Renal cortical epithelial cell (primary cell): ENCODE results near the gene MTM1. TPM values are rescaled to one million over a fixed set of nuclear protein-coding genes. Genes with fewer than 3 reads are reported as not detected.

Experiments used
- DNase-seq: peaks from one replicate; pipeline ENCODE4 v3.0.0-alpha.2; 2011; ENCODE audit warnings: low read depth
- total RNA-seq: library from RNA; depleted of rRNA; stranded (reverse); fragments of >200 nt; gene quantifications from 2 replicates; pipeline ENCODE4 v1.2.3, GENCODE V29; 2014

MTM1 gene
- total RNA-seq, 1 donor from 2014 or later = 19.2 TPM

DNA sequence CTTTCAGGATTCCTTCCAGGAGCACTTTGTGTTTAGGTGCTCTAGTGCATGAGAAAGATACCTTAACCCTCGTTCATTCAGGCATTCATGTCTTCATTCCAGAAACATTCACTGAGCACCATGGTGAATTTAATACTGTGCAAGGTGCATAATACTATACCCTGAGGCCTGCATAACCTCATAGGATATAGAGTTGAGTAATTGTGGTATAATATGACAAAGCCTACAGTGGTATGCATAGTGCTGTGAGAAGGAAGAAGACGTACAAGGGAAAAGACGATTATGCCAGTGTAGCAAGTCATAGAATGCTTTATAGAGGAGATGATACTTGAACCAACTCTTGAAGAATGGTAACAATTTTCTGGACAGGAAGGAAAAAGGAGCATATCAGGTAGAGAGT is 34.3 kb downstream of the MTM1 start:
- DNase-seq = no peak

GRCh38 chrX:150605603-150606002 is 37.2 kb downstream of the MTM1 start:
- no peak for DNase-seq

GRCh38 chrX:150607201-150607600 is 38.8 kb downstream of the MTM1 start:
- DNase-seq = no peak

DNA sequence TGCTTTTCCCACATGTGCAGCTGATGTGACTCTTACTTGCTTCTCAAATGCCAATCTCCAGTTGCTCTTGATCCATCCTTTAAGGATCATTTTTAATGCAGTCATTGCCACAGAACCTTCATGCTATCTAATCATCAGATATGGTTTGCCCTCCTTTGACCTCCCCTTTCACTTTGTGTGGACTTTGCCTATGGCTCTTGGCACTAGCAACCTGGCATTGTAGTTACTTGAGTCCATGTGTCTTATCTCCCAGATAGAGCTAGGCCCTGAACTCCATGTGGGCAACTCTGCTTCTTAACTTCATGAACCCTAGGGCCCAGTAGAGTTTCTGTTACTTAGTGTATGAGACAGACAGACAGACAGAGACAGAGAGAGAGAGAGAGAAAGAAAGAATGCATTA is 41.6 kb downstream of the MTM1 start:
- DNase-seq = no peak

DNA sequence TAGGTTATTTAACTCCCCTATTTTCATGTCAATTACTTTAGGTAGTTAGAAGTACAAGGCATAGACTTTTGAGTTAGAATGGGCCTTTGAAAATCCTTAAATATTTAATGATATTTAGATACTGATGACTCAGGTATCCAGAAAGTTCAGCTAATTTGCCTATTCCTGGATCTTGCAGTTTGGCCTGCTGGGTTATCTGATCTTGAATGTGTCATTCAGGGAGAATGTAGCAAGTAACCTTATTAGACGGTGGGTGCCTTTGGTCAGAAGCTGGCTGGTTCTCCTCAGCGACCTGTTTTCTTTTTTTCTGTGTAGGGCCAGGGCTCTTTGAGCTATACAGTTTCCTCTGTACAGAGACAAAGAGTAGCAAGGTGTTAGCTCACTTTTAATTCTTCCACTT is 42.0 kb downstream of the MTM1 start:
- no peak for DNase-seq

DNA sequence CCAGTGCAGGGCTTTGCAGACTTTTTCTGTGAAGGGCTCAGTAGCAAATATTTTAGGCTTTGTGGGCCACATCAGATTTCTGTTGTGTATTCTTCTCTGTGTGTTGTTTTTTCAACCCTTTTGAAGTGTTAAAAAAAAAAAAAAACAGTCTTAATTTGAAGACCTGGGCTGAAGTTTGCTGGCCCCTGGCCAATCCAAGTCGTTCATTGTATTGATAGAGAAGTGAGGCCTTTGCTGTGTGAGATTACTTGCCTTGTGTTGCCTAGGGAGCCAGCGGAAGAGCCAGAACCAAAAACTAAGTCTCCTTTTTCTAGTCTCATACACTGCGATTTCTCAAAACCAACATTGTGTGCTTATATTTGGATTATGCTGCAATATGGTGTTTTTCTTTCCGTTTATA is 46.9 kb downstream of the MTM1 start:
- DNase-seq = no peak

DNA sequence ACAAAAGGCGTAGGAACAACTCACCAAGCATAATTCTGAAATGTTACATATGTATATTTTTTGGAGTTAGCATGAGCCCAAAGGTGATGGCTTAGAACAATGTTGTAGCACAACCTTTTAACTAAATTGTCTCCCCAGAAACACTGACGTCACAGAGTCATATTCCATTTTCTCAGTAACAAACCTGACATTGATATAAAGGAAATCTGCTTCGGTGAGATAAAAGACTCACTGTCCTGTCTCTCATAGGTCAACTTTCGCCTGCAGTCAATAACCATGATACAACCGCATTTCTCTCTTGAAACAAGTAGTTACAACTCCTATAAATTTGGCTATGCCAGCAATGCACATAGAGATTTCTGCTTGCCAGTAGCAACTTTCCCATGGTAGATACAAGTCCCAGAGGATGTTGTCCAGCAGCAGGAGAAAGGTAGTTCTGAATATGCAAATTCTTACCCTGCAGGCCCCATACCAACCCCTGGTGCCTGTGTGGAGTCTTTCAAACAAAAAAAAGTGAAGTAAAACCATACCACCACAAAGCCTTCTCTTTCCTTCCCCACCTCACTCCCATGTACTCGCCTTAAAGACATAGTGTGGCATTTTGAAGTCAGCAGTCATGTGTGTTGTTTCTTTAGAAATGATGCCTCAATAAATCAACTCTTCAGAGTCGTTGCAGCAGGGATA is 47.9 kb downstream of the MTM1 start:
- DNase-seq = no peak

DNA sequence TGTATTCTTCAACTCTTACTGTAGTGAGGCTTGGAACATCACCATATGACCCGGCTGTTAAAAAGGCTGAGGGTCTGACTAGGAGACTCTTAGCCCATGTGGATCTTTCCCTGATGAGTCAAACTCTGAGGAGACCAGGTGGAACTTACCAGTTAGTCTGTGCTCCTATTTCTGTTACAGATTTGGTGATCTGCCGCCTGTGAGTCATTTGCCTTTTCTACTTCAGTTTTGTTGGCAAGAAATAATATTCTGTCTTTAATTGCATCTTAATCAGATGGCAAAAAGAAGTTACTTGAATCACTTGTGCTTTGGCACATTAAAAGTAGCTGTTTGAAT is 48.4 kb downstream of the MTM1 start:
- DNase-seq = no peak

DNA sequence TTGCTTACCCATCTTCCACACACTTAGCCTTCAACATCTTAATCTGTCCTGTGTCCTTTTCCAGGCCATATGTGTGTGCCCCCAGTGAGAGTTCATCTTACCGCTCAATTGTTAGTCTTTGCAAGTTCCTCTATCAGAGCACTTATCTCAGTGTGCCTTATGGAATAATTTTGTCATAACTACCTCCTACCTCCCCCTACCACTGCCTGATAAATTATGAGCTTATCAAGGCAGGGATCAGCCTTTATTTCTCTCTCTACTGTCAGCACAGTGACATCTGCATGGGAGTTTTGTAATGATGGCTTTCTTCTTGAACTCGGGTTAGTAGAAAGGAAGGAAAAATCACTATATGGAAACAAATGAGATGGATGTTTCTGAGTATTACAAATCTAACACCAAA is 53.2 kb downstream of the MTM1 start:
- DNase-seq = no peak

- no peak for DNase-seq
Observed at GRCh38 chrX:150623583-150623982, 55.2 kb downstream of the MTM1 start.

DNA sequence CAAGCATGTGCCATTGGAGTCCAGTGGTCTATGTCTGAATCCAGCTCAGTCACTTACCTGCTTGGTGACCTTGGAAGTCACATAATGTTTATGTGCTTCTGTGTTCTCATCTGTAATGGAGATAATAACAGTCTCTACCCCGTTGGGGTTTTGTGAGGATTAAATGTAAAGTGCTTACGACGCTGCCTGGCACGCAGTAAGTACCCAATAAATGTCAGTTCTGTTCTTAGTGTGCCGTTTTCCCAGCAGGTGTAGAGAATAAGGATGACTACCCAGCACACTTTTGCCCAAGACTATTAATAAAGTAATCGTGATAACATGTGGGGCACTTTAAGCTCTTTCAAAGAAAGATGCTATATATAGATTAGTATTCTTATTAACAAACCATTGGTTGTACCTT is 56.7 kb downstream of the MTM1 start:
- DNase-seq = no peak

DNA sequence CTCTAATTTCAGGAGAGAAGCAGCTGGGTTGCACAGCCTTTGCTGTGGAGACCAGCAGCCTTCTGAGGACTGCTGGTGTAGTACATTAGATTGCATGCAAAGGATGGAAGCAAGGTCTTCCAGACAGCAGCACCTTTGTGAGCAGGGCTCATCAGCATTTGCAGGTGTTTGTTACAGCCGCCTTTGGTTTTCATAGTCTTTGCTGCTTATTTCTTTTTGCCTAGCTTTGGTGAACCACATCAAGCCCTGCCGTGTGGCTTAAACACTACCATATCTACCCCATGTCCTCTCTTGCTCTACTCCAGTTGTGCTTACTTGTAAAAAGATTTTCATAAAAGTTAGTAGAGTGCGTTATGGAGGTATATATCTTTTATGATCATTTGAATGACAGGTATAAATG is 57.5 kb downstream of the MTM1 start:
- DNase-seq = no peak

DNA sequence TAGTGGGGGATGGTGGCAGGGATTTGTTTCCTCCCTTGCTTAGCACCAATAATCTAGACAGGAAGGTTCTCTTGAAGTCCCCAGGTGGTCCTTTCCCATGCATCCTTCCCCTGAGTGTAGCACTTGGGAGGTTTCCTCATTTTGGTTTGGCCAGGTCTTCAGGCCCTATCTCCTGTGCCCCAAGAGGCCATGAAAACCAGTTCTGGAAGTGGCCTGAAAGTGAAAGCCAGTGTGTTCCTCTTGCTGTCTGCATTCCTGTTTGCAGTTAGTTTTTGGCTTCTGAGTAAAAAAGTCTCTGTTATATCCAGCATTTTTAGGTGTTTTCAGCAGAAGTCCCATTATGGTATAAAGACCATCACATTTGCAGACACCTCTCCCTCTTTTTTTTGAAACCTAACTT is 59.5 kb downstream of the MTM1 start:
- DNase-seq = no peak

DNA sequence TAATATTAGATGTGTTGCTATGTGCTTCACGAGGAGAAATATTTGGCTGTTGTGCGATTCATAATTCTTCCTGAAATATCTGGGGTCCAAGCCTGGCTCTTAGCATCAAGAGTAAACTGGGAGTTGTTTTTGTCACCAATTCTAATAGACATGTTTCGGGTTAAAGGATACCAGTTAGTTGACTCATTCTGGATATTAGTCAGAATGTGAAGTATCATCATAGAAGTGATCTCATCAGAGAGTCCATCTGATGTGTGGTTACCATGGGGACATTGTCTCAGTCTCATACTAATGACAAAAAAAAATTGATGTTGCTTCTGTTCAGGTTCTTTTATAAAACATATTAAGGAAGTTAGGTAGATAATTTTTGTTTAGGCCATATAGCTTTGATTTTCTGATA is 67.5 kb downstream of the MTM1 start:
- peak; percentile 63 for DNase-seq

GRCh38 chrX:150642423-150642822 is 74.0 kb downstream of the MTM1 start:
- DNase-seq = no peak

DNA sequence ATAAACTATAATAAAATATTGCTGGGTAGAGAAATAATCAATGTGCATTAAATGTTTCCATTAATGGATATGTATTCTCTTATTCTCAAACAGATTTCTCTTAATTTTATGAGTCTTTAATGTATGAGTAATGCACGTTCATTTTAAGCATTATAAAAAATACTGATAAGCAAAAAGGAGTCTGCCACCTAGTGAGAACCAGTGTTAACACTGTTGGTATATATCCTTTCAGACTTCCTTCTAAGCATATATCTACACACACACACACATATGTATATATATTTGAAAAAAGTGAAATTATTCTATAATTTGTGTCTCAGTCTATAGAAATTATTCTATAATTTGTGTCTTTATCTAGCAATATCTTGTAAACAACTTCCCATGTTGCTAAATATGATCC is 74.8 kb downstream of the MTM1 start:
- peak; percentile 2 for DNase-seq

DNA sequence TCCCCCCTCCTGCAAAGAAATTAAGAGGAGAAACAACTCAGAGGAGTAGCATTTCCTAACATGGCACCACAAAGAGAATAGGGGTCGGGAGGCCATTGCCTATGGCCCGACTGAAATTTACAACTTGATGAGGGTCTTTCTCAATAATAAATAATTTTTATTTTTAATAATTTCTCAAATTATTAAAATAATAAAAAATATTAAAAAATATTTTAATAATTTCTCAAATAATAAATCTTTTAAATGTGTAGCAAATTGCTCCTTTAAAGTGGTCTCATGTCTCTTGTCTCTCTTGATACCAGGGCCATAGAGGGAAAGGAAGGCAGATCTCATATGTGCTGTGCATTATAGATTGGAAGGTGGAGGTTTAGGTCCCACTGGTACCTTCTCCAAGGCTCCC is 75.5 kb downstream of the MTM1 start:
- no peak for DNase-seq

- no peak for DNase-seq
Observed at GRCh38 chrX:150644422-150644821, 76.0 kb downstream of the MTM1 start.

DNA sequence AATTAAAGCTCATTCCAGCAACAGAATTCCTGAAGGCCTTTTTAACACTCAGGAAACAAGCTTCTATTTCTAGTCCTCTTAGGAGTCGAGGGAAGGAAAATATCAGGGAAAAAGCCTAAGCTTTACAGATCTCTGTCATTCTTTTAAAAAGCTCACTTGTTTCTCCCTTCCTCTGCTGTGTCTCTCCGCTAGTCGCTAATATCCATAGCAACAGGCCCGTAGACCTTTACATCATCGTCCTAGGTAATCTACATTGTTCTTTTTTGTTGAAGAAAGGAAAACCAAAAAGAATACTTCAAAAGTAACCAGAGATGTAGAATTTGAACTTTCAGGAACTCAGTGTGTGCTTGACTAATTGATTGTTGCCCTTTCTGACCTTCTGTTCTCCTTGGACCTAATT is 78.9 kb downstream of the MTM1 start:
- DNase-seq = no peak

- no peak for DNase-seq
Observed at GRCh38 chrX:150648296-150648940, 80.0 kb downstream of the MTM1 start.

DNA sequence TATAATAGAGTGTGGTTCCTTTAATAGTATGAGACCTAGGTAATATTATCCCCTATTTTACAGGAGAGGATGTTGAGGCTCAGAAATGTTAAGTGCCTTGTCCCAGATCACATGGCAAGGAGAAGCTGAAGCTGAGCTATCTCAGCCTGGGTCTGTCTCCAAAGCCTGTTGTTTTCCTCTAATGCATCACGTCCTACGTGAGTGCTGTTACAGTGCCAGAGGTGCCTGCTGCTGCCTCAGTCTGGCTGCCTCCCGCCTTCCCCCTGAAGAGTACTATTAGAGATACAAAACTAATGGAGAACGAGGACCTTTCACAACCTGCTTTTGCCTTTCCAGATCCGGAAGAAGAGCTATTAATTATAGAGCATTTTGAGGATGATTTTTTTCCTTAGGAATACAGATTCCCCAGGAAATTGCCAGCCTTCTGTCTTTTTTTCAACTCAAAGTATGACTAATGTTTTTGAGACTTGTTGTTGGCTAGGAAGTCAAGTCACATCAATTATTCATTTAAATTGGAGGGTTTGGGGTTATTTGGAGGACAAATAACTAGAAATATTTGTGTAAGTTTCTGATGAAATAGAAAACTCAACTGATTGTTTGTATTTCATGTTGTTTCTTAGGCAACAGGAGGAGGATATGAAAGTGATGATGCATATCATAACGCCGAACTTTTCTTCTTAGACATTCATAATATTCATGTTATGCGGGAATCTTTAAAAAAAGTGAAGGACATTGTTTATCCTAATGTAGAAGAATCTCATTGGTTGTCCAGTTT is 80.9 kb downstream of the MTM1 start:
- peak; percentile 9 for DNase-seq

GRCh38 chrX:150651906-150652305 is 83.5 kb downstream of the MTM1 start:
- no peak for DNase-seq

GRCh38 chrX:150655788-150656187 is 87.4 kb downstream of the MTM1 start:
- DNase-seq = no peak
